ENCODE results near the gene BEND7.
"Not testable (repeated sequence)": the region's sequence is repeated elsewhere in the genome, so short reads cannot be mapped to it uniquely, and the experiment has no call there.

BEND7 gene

GRCh38 chr10:13528875-13529713 lies at the start of gene BEND7:
Gene BEND7 (minus strand): TSS chr10:13529014. CDS start chr10:13528533, 481 bp downstream.
- peak in 1 of 2 donors; percentile 27 for DNase-seq (ENCODE audit: low read depth in 2 of 2)

- no peak for DNase-seq (ENCODE audit: low read depth in 2 of 2)
Measured at GRCh38 chr10:13573960-13574359, 45.1 kb upstream of the BEND7 start.

GRCh38 chr10:13571541-13571940 lies 42.7 kb upstream of the BEND7 start:
- no peak for DNase-seq (ENCODE audit: low read depth in 2 of 2)

- DNase-seq (ENCODE audit: low read depth in 2 of 2) = no peak
Measured at GRCh38 chr10:13567030-13567429, 38.2 kb upstream of the BEND7 start.

GRCh38 chr10:13564576-13564975 lies 35.8 kb upstream of the BEND7 start:
- no peak for DNase-seq (ENCODE audit: low read depth in 2 of 2)

- no peak for DNase-seq (ENCODE audit: low read depth in 2 of 2)
Measured at GRCh38 chr10:13563481-13564445, 34.9 kb upstream of the BEND7 start.

GRCh38 chr10:13560597-13560996 lies 31.8 kb upstream of the BEND7 start:
- no peak for DNase-seq (ENCODE audit: low read depth in 2 of 2)

- DNase-seq (ENCODE audit: low read depth in 2 of 2) = no peak
Measured at GRCh38 chr10:13559124-13559700, 30.4 kb upstream of the BEND7 start.

- no peak for DNase-seq (ENCODE audit: low read depth in 2 of 2)
Measured at GRCh38 chr10:13555884-13556510, 27.2 kb upstream of the BEND7 start.

GRCh38 chr10:13550802-13551201 lies 22.0 kb upstream of the BEND7 start:
- DNase-seq (ENCODE audit: low read depth in 2 of 2) = no peak

- no peak for DNase-seq (ENCODE audit: low read depth in 2 of 2)
Measured at GRCh38 chr10:13542533-13542932, 13.7 kb upstream of the BEND7 start.

- DNase-seq (ENCODE audit: low read depth in 2 of 2) = not testable (repeated sequence)
Measured at GRCh38 chr10:13537985-13538384, 9.2 kb upstream of the BEND7 start.

- no peak for DNase-seq (ENCODE audit: low read depth in 2 of 2)
Measured at GRCh38 chr10:13536674-13537366, 8.0 kb upstream of the BEND7 start.

GRCh38 chr10:13535346-13535745 lies 6.5 kb upstream of the BEND7 start:
- DNase-seq (ENCODE audit: low read depth in 2 of 2) = no peak

- no peak for DNase-seq (ENCODE audit: low read depth in 2 of 2)
Measured at GRCh38 chr10:13529714-13529973, 830 bp upstream of the BEND7 start.

- peak in 1 of 2 donors; percentile 3 for DNase-seq (ENCODE audit: low read depth in 2 of 2)
Measured at GRCh38 chr10:13528123-13528874, 515 bp downstream of the BEND7 start.

- DNase-seq (ENCODE audit: low read depth in 2 of 2) = no peak
Measured at GRCh38 chr10:13527864-13528122, 1.0 kb downstream of the BEND7 start.

GRCh38 chr10:13526948-13527863 lies 1.6 kb downstream of the BEND7 start:
- no peak for DNase-seq (ENCODE audit: low read depth in 2 of 2)

GRCh38 chr10:13525663-13526062 lies 3.2 kb downstream of the BEND7 start:
- DNase-seq (ENCODE audit: low read depth in 2 of 2) = no peak

- no peak for DNase-seq (ENCODE audit: low read depth in 2 of 2)
Measured at GRCh38 chr10:13521026-13521425, 7.8 kb downstream of the BEND7 start.

All from stimulated activated CD4-positive, alpha-beta T cell treated with anti-CD3 and anti-CD28 coated beads, Interleukin-1b, Interleukin-23, amount 100 ng/mL, for 4 hours (primary cell).